Measurements from ENCODE around the gene ARHGEF28.

ARHGEF28 gene

GRCh38 chr5:73861313-73861988, 235.5 kb downstream of the ARHGEF28 start:
- DNase-seq: no peak
- H3K79me2 ChIP-seq (ENCODE audit: low read length): no peaks in the 10 kb centered on the region
- TF ChIP-seq CTCF (IDR thresholded peaks at IDR 0.05; ENCODE audit: low read length): no peak
- TF ChIP-seq EZH2 (optimal IDR thresholded peaks at IDR 0.05; ENCODE audit: low read depth, low read length): no peak
- no peak for TF ChIP-seq EZH2phosphoT487 (IDR thresholded peaks at IDR 0.05; ENCODE audit: low read length)

GRCh38 chr5:73862796-73863195, 236.8 kb downstream of the ARHGEF28 start:
- no peak overlapping the region for H3K4me2 ChIP-seq (ENCODE audit: low read depth, low read length)
- no peak overlapping the region for H3K27ac ChIP-seq (ENCODE audit: low read length)
- no peak overlapping the region for H2AFZ ChIP-seq (ENCODE audit: low read length)
- no peaks in the 10 kb centered on the region for H3F3A ChIP-seq (ENCODE audit: insufficient read depth, low read length)
- peaks cover 11% of the 10 kb centered on the region for H3K4me1 ChIP-seq (ENCODE audit: low read length)
- H3K36me3 ChIP-seq (replicated peaks; ENCODE audit: insufficient read depth, low read length): no peaks in the 10 kb centered on the region
- no peaks in the 10 kb centered on the region for H3K79me2 ChIP-seq (ENCODE audit: low read length)
- no peak overlapping the region for H3K9ac ChIP-seq (ENCODE audit: low read length)
- no peak overlapping the region for H3K4me3 ChIP-seq (ENCODE audit: low read length)
- TF ChIP-seq EZH2 (optimal IDR thresholded peaks at IDR 0.05; ENCODE audit: low read depth, low read length) (no peak), EZH2phosphoT487 (IDR thresholded peaks at IDR 0.05; ENCODE audit: low read length) (no peak), CTCF (IDR thresholded peaks at IDR 0.05; ENCODE audit: low read length) (no peak)
- H4K20me1 ChIP-seq (ENCODE audit: insufficient read depth, low read length): no peaks in the 10 kb centered on the region
- no peaks in the 10 kb centered on the region for H3K9me2 ChIP-seq (replicated peaks; ENCODE audit: insufficient read depth, low read length)
- H3K27me3 ChIP-seq (replicated peaks; ENCODE audit: insufficient read depth, low read length): no peaks in the 10 kb centered on the region
- no peak for DNase-seq
- H3K9me3 ChIP-seq (replicated peaks; ENCODE audit: insufficient read depth, low read length): no peaks in the 10 kb centered on the region

More at GRCh38 chr5:73861313-73861988, 235.5 kb downstream of the ARHGEF28 start:
- H4K20me1 ChIP-seq (ENCODE audit: insufficient read depth, low read length): no peaks in the 10 kb centered on the region
- no peaks in the 10 kb centered on the region for H3F3A ChIP-seq (ENCODE audit: insufficient read depth, low read length)
- no peak overlapping the region for H3K4me3 ChIP-seq (ENCODE audit: low read length)
- H3K9me2 ChIP-seq (replicated peaks; ENCODE audit: insufficient read depth, low read length): no peaks in the 10 kb centered on the region
- H3K9ac ChIP-seq (ENCODE audit: low read length): no peak overlapping the region
- H2AFZ ChIP-seq (ENCODE audit: low read length): no peak overlapping the region
- H3K36me3 ChIP-seq (replicated peaks; ENCODE audit: insufficient read depth, low read length): no peaks in the 10 kb centered on the region
- no peak overlapping the region for H3K27ac ChIP-seq (ENCODE audit: low read length)
- H3K9me3 ChIP-seq (replicated peaks; ENCODE audit: insufficient read depth, low read length): no peaks in the 10 kb centered on the region
- peaks cover 20% of the 10 kb centered on the region for H3K4me1 ChIP-seq (ENCODE audit: low read length)
- H3K27me3 ChIP-seq (replicated peaks; ENCODE audit: insufficient read depth, low read length): no peaks in the 10 kb centered on the region
- no peak overlapping the region for H3K4me2 ChIP-seq (ENCODE audit: low read depth, low read length)

GRCh38 chr5:73863876-73864275, 237.9 kb downstream of the ARHGEF28 start:
- Histone ChIP-seq H3K9ac (ENCODE audit: low read length) (no peak overlapping the region), H3K4me3 (ENCODE audit: low read length) (no peak overlapping the region), H3K27me3 (replicated peaks; ENCODE audit: insufficient read depth, low read length) (no peaks in the 10 kb centered on the region), H3K4me1 (ENCODE audit: low read length) (peaks cover 11% of the 10 kb centered on the region), H3F3A (ENCODE audit: insufficient read depth, low read length) (no peaks in the 10 kb centered on the region), H4K20me1 (ENCODE audit: insufficient read depth, low read length) (no peaks in the 10 kb centered on the region), H3K4me2 (ENCODE audit: low read depth, low read length) (no peak overlapping the region), H3K79me2 (ENCODE audit: low read length) (no peaks in the 10 kb centered on the region), H3K9me2 (replicated peaks; ENCODE audit: insufficient read depth, low read length) (no peaks in the 10 kb centered on the region), H3K27ac (ENCODE audit: low read length) (no peak overlapping the region), H2AFZ (ENCODE audit: low read length) (no peak overlapping the region), H3K9me3 (replicated peaks; ENCODE audit: insufficient read depth, low read length) (no peaks in the 10 kb centered on the region), H3K36me3 (replicated peaks; ENCODE audit: insufficient read depth, low read length) (no peaks in the 10 kb centered on the region)
- TF ChIP-seq EZH2phosphoT487 (IDR thresholded peaks at IDR 0.05; ENCODE audit: low read length): no peak
- no peak for TF ChIP-seq CTCF (IDR thresholded peaks at IDR 0.05; ENCODE audit: low read length)
- no peak for TF ChIP-seq EZH2 (optimal IDR thresholded peaks at IDR 0.05; ENCODE audit: low read depth, low read length)
- no peak for DNase-seq
